NCI-H1694 treated with DMSO at 0.1 percent for 48 hours (cell line): Measurements from ENCODE around the gene POP7.
"Not testable (repeated sequence)": the region's sequence is repeated elsewhere in the genome, so short reads cannot be mapped to it uniquely, and the experiment has no call there.

Experiments
- DNase-seq: peaks from one replicate; lab custom pipeline; 2025; lab: John Stamatoyannopoulos, UW

The POP7 gene

DNA sequence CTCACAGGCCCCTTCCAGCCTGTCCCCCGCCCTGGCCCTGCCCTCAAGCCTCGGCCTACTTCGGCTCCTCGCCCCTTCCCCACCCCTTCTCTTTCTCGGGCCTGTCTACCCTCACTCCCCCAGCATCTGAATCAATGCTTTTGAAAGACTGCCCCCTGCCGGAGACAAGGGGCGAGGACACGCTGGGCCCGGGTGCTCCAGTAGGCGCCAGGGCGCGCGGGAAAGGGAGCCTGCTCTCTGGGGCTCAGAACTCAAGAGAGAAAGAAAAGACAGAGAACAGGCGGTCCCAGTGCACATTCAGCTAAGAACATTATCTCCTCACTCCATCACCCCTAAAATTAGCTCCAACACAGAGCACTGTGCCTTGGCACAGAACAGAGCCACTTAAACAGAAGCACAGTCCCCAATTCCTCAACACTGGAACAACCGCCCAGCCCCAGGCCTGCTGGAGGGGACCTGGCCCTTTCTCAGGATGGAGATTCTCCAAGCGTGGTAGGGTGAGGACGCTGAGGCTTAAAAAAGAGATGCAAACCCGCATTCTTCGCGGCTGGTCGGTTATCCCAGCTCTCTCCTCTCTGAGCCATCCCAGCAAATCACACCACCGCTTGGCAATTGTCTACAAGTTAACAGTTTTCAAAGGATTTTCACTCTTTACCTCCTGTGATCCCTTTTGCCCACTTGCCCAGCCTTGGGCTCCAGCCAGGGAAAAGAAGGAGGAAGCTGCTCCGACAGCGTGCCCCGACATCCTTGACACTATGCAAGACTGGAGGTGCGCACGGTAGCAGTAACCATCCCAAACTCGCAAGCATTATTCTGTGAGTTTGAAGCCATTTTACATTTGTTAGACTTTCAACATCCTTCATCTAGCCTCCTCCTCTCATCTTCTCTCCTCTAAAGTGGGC lies 14.0 kb upstream of the POP7 start:
- DNase-seq, result peak; percentile 53

- no peak for DNase-seq
Observed at GRCh38 chr7:100692578-100692961, 13.4 kb upstream of the POP7 start.

DNA sequence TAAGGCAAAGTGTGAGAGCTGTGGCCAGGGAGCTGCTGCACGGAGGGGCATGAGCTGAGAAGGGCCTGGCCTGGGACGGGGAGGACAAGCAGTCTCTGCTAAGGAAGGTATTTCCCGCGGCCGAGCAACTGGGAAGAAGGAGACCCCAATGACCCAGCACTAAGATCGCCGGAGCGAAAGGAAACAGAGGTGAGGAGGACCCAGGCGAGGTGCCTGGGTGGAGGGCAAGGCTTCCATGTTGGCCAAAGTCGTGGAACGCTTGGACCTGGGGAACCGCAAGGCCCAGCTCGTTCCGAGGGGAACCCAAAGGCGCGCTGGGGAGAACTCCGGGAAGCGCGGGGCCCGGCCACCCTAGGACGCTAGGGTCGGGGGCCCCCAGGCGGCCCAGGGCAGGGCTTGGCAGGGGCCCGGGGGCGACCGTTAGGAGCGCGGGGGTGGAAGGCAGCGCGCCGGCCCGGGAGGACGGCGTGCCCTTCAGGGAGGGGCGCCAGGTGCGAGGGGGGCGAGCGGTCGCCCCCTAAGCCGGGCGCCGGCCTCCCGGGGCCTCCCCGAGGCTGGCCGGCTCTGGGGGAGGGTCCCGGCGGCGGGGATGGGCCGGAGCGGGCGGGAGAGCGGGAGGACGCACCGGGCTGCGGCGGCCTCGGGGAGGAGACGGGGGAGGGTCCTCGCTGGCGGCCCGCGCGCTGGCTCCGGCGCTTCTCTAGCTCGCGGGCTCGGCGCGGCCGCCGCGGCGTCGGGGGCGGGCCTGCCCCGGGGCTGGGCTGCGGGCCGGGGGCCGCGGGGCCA lies 12.4 kb upstream of the POP7 start:
- DNase-seq, result no peak

- no peak for DNase-seq
Observed at GRCh38 chr7:100694098-100694745, 11.7 kb upstream of the POP7 start, which contains the start of gene GIGYF1. GIGYF1 (minus strand) TSS chr7:100694250; CDS start chr7:100688238, 6,012 bp downstream.

DNA sequence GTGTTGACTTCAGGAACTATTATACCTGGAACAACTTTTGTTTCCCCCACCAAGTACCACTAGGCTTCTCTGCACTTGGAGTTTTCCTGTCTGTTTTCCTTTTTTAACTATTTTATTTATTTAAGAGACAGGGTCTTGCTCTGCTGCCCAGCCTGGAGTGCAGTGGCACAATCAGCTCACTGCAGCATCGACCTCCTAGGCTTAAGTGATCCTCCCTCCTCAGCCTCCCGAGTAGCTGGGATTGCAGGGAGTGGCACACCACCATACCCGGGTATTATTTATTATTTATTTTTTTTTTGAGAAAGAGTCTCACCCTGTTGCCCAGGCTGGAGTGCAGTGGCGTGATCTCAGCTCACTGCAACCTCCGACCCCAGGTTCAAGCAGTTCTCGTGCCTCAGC lies 9.8 kb upstream of the POP7 start:
- DNase-seq, result no peak

DNA sequence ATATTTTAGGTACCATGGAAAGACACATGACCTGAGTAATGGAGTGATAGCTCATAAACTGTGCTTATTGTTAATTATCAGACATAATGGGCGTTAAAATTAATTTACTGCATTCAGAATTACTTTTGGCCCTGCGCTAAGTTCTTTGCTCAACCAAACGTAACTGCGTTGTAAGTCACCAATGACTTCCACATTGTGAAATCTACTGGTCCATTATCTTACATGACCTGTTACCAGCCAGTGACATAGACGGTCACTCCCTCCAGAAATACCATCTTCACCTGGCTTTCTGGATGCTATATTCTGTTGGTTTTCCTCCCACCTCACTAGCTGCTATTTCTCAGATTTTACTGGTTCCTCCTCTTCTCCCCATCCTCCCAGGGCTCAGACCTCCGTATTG lies 6.9 kb upstream of the POP7 start:
- no peak for DNase-seq

DNA sequence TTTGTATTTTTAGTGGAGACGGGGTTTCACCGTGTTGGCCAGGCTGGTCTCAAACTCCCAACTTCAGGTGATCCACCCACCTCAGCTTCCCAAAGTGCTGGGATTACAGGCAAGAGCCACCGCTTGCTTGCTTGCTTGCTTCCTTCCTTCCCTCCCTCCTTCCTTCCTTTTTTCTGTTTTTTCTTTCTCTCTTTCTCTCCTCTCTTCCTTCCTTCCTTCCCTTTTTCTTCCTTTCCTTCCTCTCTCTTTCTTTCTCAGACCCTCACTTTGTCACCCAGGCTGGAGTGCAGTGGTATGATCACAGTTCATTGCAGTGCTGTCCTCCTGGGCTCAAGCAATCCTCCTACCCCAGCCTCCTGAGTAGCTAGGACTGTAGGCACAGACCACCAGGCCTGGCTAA lies 4.8 kb upstream of the POP7 start:
- not testable (repeated sequence) for DNase-seq

DNA sequence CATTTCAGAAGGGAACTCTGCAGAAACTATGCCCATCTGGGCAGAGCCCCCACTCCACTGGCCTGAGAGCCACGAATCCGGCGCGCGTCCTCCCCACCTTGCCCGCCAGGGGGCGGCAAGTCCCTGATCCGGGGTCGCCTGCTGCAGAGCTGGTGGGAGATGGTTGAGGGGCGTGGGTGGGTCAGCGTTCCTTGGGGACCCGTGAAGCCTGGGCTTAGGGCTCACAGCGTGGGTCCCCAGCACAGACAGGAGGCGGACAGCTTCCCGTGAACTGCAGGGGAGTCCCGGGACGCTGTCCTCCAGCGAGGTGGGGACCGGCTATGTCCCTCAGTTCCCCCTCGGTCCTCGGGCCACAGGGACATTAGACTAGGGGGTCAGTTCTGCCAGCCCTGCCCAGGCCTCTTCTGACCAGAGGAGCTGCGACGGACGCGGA lies 585 bp upstream of the POP7 start:
- DNase-seq, result peak; percentile 45

DNA sequence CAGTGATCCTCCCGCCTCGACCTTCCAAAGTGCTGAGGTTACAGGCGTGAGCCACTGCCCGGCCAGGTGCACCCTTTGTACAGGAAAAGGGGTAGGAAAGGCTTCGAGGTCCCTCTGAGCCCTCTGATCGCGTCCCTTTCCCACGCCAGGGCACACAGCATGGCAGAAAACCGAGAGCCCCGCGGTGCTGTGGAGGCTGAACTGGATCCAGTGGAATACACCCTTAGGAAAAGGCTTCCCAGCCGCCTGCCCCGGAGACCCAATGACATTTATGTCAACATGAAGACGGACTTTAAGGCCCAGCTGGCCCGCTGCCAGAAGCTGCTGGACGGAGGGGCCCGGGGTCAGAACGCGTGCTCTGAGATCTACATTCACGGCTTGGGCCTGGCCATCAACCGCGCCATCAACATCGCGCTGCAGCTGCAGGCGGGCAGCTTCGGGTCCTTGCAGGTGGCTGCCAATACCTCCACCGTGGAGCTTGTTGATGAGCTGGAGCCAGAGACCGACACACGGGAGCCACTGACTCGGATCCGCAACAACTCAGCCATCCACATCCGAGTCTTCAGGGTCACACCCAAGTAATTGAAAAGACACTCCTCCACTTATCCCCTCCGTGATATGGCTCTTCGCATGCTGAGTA lies 871 bp downstream of the POP7 start:
- DNase-seq, result no peak

DNA sequence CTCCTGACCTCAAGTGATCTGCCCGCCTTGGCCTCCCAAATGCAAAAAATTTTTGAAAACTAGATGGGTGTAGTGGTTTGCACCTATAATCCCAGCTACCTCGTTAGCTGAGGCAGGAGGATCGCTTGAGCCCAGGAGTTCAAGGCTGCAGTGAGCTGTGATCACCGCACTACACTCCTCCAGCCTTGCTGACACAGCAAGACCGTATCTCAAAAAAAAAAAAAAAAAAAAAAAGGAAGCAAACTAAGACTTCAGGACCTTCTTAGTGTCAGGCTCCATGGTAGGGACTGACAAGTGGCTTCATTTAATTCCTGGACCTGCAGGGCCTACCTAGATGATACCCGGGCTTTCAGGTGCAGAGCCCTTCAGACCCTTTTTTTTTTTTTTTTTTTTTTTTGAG lies 2.5 kb downstream of the POP7 start:
- no peak for DNase-seq

DNA sequence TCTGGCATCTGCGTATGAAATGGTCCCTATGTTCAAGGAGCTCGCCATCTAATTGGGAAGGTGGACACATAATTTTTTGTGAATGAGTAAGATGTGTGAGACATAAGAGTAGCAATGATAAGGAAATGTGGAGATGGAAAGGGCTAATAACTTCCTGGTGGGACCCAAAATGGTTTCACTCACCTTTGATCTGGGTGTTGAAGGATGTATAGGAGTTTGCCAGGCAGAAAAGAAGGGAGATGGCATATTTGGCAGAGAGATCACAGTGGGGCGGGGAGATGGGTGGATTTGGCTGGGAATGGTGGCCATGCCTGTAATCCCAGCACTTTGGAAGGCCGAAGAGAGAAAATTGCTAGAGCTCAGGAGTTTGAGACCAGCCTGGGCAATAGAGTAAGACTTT lies 4.5 kb downstream of the POP7 start:
- no peak for DNase-seq

GRCh38 chr7:100711369-100711768 lies 5.4 kb downstream of the POP7 start:
- DNase-seq, result peak; percentile 34

GRCh38 chr7:100714725-100715124 lies 8.8 kb downstream of the POP7 start:
- no peak for DNase-seq

DNA sequence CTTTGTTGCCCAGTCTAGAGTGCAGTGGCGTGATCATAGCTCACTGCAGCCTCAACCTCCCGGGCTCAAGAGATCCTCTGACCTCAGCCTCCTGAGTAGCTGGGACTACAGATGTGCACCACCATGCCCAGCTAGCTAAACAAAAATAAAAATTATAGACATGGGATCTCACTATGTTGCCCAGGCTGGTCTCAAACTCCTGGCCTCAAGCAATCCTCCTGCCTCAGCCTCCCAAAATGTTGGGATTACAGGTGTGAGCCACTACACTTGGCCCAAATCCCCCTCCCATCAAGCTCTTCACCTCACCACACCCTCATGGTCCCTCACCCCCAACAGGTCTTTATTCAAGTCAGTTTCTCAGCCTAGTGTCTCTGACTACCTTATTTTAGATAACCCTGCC lies 11.2 kb downstream of the POP7 start:
- DNase-seq, result not testable (repeated sequence)

DNA sequence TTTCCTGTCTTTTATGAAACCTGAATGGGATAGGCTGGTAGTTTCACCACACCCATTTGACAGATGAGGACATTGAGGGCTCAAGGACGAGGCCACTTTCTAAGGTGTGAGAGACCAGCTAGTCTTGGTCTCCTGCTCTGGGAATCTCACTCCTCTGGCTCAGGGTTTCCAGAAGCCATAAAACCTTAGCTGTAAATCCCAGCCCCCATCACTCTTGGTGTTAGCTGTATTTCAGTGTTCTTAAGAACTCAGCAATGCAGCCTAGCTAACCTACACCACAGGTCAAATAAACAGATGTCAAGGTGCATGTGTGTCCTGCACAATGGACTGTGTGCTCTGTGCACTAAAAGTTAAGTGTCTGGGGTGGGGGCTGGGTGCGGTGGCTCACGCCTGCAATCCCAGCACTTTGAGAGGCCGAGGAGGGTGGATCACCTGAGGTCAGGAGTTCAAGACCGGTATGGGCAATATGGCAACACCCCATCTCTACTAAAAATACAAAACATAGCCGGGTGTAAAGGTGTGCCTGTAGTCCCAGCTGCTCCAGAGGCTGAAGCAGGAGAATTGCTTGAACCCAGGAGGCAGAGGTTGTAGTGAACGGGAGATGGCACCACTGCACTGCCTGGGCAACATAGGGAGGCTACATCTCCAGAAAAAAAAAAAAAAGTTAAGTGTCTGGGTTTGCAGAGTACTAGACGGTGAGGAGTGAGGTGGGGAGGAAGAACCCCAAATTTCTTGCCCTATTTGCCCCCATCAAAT lies 13.8 kb downstream of the POP7 start:
- no peak for DNase-seq

- DNase-seq, result no peak
Observed at GRCh38 chr7:100720279-100720670, 14.4 kb downstream of the POP7 start, which contains the start of gene EPO. EPO (plus strand) TSS chr7:100720468; CDS start chr7:100720981, 513 bp downstream.

- DNase-seq, result no peak
Observed at GRCh38 chr7:100720671-100721504, 15.0 kb downstream of the POP7 start.

DNA sequence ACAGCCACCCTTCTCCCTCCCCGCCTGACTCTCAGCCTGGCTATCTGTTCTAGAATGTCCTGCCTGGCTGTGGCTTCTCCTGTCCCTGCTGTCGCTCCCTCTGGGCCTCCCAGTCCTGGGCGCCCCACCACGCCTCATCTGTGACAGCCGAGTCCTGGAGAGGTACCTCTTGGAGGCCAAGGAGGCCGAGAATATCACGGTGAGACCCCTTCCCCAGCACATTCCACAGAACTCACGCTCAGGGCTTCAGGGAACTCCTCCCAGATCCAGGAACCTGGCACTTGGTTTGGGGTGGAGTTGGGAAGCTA lies 15.5 kb downstream of the POP7 start:
- DNase-seq, result no peak

GRCh38 chr7:100722480-100723212 lies 16.7 kb downstream of the POP7 start:
- DNase-seq, result no peak
